ENCODE data around the gene RHBDL1. TPM values are rescaled to one million over a fixed set of nuclear protein-coding genes. Genes with fewer than 3 reads are reported as not detected.
A peak's percentile ranks its signal among the peaks of the same experiment; 100 is the strongest.

RHBDL1 gene
- total RNA-seq, 1 donor: 0.84 TPM

DNA sequence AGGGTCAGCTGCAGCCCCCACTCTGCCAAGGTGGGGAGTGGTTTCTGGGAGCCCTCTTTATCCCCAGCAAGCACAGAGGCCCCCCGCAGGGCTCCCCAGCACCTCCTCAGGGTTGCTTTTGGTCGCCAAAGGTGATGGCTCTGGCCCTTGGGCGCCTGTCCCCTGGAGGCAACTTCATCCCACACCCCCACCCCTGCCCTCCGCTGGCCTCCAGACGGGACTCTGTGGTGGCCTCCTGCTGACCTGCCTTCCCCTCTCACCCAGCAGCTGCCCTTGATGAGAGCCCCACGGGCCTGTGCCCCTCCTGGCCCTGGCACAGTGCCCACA, 15.4 kb upstream of the RHBDL1 start:
- no peak overlapping the region for H3K4me3 ChIP-seq (ENCODE audit: low read length)
- H3K9me3 ChIP-seq (ENCODE audit: low read depth, low read length): no peaks in the 10 kb centered on the region

DNA sequence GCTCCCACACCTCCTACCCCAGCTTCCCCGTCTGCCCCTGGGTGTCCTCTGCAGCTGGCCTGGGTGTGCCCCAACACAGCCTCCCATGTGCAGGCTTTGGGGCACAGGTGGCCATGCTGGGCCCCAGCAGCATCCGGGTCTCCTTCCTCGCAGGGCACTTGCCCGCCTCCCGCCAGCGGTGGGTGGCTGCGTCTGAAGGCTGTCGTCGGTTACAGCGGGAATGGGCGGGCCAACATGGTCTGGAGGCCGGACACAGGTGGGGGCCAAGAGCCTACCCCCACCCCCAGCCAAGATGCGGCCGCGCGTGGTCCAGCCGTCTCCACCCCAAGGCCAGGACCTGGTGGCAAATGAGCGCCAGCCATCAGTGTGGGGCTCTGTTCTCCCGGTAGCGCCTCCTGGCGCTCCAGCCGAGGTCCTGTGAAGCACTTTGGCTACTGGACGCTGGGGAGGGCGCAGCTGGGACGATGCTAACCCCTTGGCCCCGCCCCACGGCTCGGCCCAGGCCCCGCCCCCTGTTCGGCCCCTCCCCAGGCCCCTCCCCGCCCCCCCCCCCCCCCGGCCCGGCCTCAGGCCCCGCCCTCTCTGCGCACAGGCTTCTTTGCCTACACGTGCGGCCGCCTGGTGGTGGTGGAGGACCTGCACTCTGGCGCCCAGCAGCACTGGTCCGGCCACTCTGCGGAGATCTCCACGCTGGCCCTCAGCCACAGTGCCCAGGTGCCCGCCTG, 14.8 kb upstream of the RHBDL1 start:
- no peak overlapping the region for H3K4me3 ChIP-seq (ENCODE audit: low read length)
- peaks cover 12% of the 10 kb centered on the region for H3K4me1 ChIP-seq (ENCODE audit: insufficient read depth, low read length)
- no peaks in the 10 kb centered on the region for H3K9me3 ChIP-seq (ENCODE audit: low read depth, low read length)
- no peaks in the 10 kb centered on the region for H3K27me3 ChIP-seq (ENCODE audit: insufficient read depth, low read length)

More for the DNA sequence above, 15.4 kb upstream of the RHBDL1 start:
- Histone ChIP-seq H3K27me3 (ENCODE audit: insufficient read depth, low read length) (no peaks in the 10 kb centered on the region), H3K4me1 (ENCODE audit: insufficient read depth, low read length) (peaks cover 12% of the 10 kb centered on the region)

DNA sequence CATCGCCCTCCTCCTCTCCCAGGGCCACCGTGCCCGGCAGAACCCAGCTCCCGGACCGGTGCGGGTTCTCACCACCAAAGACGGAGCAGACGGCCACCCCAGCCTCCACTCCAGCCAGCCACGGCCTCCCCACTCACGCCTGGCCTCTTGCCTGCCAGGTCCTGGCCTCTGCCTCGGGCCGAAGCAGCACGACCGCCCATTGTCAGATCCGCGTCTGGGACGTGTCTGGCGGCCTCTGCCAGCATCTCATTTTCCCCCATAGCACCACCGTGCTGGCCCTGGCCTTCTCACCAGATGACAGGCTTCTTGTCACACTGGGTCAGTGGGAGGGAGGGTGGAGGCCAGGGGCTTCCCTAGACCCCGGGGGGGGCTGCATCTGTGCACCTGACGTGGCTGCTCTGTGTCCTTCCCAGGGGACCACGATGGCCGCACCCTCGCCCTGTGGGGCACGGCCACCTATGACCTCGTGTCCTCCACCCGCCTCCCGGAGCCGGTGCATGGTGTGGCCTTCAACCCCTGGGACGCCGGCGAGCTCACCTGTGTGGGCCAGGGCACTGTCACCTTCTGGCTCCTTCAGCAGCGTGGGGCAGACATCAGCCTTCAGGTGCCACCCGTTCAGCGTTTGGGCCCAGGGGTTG, 14.2 kb upstream of the RHBDL1 start:
- Histone ChIP-seq H3K27me3 (ENCODE audit: insufficient read depth, low read length) (no peaks in the 10 kb centered on the region), H3K4me1 (ENCODE audit: insufficient read depth, low read length) (peaks cover 12% of the 10 kb centered on the region), H3K4me3 (ENCODE audit: low read length) (no peak overlapping the region)

DNA sequence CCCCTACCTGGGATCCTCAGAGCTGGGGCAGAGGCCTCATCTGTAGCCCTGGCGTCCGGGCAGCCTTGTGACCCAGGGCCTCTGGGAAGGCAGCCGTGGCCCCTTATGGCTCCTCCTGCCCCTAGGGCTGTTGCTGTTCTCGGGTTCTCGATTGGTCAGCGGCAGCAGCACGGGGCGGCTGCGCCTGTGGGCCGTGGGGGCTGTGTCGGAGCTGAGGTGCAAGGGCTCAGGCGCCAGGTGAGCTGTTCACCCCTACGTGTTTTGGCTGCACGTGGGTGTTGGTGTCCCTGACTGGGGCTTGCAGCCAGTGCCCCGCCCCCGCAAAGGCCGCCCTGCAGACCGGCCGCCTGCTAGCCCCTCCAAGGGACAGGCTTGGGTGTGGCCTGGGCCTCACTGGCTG, 13.4 kb upstream of the RHBDL1 start:
- no peak overlapping the region for H3K4me3 ChIP-seq (ENCODE audit: low read length)
- no peaks in the 10 kb centered on the region for H3K27me3 ChIP-seq (ENCODE audit: insufficient read depth, low read length)
- H3K4me1 ChIP-seq (ENCODE audit: insufficient read depth, low read length): peaks cover 13% of the 10 kb centered on the region
- no peaks in the 10 kb centered on the region for H3K9me3 ChIP-seq (ENCODE audit: low read depth, low read length)

More for the DNA sequence above, 14.2 kb upstream of the RHBDL1 start:
- no peaks in the 10 kb centered on the region for H3K9me3 ChIP-seq (ENCODE audit: low read depth, low read length)

DNA sequence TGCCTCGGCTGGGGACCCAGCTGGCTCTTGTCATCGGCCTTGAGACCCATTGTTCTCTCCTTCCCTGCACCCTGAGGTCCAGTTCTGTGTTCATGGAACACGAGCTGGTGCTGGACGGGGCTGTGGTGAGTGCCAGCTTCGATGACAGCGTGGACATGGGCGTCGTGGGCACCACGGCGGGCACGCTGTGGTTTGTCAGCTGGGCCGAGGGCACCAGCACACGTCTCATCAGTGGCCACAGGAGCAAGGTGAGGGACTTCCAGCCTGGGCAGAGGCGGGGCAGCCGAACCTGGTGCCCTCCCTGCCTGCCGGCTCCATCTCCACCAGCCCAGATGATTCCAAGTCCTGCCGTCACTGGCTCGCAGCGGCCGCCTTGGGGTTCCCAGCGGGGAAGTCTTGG, 12.9 kb upstream of the RHBDL1 start:
- peaks cover 18% of the 10 kb centered on the region for H3K4me1 ChIP-seq (ENCODE audit: insufficient read depth, low read length)
- no peaks in the 10 kb centered on the region for H3K9me3 ChIP-seq (ENCODE audit: low read depth, low read length)
- H3K27me3 ChIP-seq (ENCODE audit: insufficient read depth, low read length): no peaks in the 10 kb centered on the region
- H3K4me3 ChIP-seq (ENCODE audit: low read length): no peak overlapping the region

DNA sequence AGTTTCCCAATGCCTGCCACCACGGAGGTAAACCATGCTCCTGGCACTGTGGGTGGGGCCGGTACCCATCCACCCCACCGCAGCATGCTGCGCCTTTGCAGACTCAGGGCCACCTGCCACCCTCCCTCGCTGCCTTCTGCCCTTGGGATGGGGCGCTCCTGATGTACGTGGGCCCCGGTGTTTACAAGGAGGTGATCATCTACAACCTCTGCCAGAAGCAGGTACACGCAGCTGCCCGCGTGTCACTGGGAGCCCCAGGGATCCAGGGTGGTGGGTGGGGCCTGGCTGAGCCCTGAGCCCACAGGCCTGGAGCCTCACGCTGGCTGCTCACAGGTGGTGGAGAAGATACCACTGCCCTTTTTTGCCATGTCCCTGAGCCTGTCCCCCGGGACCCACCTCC, 8.9 kb upstream of the RHBDL1 start:
- Histone ChIP-seq H3K27me3 (ENCODE audit: insufficient read depth, low read length) (no peaks in the 10 kb centered on the region), H3K9me3 (ENCODE audit: low read depth, low read length) (no peaks in the 10 kb centered on the region), H3K4me1 (ENCODE audit: insufficient read depth, low read length) (peaks cover 16% of the 10 kb centered on the region)

DNA sequence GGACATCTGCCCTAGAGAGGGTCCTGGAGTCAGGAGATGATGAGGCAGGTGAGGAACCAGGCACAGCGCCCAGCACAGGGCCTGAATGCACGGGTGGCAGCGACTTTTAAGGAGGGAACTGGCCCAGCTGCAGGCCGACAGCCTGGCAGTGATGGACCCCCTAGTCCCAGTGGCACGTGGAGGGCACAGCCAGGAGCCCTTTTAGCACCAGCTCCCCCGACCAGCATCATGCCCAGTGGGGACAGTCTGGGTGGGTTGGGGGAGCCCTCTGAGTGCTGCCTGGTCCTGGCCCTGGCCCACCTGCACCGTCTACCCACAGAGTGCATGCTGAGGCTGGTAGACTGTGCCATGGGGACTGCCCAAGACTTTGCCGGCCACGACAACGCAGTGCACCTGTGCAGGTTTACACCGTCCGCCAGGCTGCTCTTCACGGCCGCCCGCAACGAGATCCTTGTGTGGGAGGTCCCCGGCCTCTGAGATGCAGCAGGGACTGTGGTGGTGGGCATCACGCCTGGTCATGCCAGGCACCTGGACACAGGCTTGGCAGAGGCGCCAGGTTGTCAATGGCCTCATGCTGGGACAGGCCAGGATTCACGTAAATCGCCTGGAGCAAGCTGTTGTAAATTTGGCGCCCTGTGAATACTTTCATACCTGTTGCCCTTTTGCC, 8.2 kb upstream of the RHBDL1 start:
- Histone ChIP-seq H3K4me1 (ENCODE audit: insufficient read depth, low read length) (peaks cover 16% of the 10 kb centered on the region), H3K27me3 (ENCODE audit: insufficient read depth, low read length) (no peaks in the 10 kb centered on the region), H3K9me3 (ENCODE audit: low read depth, low read length) (no peaks in the 10 kb centered on the region), H3K4me3 (ENCODE audit: low read length) (no peak overlapping the region)

More for the DNA sequence above, 8.9 kb upstream of the RHBDL1 start:
- no peak overlapping the region for H3K4me3 ChIP-seq (ENCODE audit: low read length)

DNA sequence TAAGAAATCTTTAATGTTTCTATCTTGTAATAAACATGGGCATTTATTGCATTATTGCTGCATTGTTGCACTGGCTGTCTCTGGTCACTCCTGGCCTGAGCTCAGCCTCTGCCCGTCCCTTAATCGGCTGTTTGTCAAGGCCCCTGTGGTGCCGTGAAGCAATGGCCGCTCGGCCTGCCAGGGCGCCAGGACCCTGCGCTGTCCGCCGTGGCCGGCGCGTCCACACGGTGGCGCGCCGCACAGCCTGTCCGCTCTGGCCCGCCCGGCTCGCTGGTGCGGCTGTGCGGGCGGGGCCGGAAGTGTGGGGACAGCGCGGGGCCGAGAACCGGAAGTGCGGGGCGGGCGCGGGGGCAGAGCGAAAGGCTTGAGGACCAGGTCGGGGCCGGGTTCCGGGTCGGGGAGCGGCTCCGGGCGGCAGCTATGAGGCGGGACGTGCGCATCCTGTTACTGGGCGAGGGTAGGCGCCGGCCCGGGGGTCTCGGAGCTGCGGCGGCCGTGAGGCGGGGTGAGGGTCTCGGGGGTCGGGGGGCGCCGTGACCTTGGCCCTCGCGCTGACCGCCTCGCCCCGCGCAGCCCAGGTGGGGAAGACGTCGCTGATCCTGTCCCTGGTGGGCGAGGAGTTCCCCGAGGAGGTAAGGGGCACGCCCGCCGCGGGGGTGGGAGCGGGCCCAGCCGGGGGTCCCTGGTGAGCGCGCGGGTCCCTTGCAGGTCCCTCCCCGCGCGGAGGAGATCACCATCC, 7.5 kb upstream of the RHBDL1 start, which contains the start of gene RHOT2:
Gene RHOT2 (plus strand): TSS at position 353 of the 739 bp plus-strand sequence. CDS start 68 bp downstream, at position 421.
- Histone ChIP-seq H3K4me1 (ENCODE audit: insufficient read depth, low read length) (peaks cover 16% of the 10 kb centered on the region), H3K4me3 (ENCODE audit: low read length) (peak within 1 kb of the TSS; percentile 65), H3K27me3 (ENCODE audit: insufficient read depth, low read length) (no peaks in the 10 kb centered on the region), H3K9me3 (ENCODE audit: low read depth, low read length) (no peaks in the 10 kb centered on the region)

DNA sequence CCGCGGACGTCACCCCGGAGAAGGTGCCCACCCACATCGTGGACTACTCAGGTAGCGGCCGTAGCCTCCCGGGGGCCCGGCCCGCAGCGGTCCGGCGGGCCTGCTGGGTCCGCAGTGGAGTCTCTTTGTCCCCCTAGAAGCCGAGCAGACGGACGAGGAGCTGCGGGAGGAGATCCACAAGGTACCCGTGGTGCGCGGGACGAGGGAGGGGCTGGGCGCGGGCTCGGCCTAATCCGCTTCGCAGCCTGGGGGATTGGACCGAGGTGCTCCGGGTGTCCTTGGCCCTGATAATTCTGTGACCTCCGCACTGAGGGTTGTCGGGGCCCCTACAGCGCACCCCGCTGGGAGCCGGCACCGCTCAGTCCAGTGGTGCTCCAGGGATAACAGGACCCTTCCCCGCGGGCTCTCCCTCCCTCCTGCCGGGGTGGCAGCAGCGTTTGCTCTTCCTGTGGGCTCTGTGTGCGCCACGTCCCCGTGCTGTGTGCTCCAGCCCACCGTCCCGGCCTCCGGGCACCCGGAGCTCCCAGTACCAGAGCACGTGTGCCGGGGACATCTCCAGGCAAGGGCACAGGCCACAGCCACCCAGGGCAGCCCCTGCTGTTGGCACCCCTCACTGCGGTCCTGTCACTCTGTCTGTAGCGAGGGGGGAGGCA, 6.8 kb upstream of the RHBDL1 start:
- peaks cover 16% of the 10 kb centered on the region for H3K4me1 ChIP-seq (ENCODE audit: insufficient read depth, low read length)
- H3K4me3 ChIP-seq (ENCODE audit: low read length): peak overlapping the region; percentile 65
- no peaks in the 10 kb centered on the region for H3K9me3 ChIP-seq (ENCODE audit: low read depth, low read length)

DNA sequence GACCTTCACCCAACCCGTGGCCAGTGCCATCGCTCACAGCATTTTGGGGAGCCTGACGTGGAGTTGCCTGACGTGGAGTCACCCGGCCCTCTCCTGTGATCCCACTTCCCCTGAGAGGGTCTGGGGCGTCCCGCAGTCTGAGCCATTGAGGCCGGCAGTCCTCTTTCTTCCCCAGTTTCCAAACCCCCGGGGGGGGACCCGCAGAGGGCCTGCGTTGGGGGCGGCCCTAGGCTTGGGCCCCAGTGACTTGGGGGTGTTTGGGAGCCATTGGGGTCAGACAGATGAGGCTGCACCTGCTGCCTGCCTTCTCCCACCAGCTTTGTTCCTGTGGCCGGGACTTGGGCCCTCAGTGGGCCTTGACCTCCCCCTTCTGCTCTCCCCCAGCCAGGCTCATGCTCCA, 5.8 kb upstream of the RHBDL1 start:
- Histone ChIP-seq H3K4me3 (ENCODE audit: low read length) (no peak overlapping the region), H3K9me3 (ENCODE audit: low read depth, low read length) (no peaks in the 10 kb centered on the region), H3K4me1 (ENCODE audit: insufficient read depth, low read length) (peaks cover 17% of the 10 kb centered on the region), H3K27me3 (ENCODE audit: insufficient read depth, low read length) (no peaks in the 10 kb centered on the region)

More for the DNA sequence above, 6.8 kb upstream of the RHBDL1 start:
- no peaks in the 10 kb centered on the region for H3K27me3 ChIP-seq (ENCODE audit: insufficient read depth, low read length)

DNA sequence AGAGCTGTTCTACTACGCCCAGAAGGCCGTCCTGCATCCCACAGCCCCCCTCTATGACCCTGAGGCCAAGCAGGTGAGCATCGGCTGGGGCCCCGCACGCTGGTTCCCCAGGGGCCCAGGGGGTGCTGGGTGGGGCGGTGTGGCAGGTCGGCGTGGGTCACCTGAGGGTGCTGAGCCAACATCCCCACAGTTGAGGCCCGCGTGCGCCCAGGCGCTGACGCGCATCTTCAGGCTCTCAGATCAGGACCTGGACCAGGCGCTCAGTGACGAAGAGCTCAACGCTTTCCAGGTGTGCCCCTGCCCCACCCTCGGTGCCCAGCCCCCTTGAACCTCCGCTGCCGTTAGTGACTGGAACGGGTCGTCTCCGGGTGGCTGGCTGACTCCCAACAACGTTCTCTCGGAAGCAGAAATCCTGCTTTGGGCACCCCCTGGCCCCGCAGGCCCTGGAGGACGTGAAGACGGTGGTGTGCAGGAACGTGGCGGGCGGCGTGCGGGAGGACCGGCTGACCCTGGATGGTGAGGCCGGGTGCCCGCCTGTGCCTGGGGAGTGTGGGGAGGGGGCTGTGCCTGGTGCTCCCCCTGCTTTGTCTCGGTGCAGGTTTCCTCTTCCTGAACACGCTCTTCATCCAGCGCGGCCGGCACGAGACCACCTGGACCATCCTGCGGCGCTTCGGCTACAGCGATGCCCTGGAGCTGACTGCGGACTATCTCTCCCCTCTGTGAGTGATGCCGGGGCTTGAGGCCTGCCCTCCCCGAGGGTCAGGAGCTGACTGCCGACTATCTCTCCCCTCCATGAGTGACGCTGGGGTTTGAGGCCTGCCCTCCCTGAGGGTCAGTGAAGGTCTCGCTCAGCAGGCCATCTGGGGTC, 4.8 kb upstream of the RHBDL1 start:
- H3K4me1 ChIP-seq (ENCODE audit: insufficient read depth, low read length): peaks cover 24% of the 10 kb centered on the region
- no peaks in the 10 kb centered on the region for H3K9me3 ChIP-seq (ENCODE audit: low read depth, low read length)
- H3K27me3 ChIP-seq (ENCODE audit: insufficient read depth, low read length): no peaks in the 10 kb centered on the region
- no peak overlapping the region for H3K4me3 ChIP-seq (ENCODE audit: low read length)

DNA sequence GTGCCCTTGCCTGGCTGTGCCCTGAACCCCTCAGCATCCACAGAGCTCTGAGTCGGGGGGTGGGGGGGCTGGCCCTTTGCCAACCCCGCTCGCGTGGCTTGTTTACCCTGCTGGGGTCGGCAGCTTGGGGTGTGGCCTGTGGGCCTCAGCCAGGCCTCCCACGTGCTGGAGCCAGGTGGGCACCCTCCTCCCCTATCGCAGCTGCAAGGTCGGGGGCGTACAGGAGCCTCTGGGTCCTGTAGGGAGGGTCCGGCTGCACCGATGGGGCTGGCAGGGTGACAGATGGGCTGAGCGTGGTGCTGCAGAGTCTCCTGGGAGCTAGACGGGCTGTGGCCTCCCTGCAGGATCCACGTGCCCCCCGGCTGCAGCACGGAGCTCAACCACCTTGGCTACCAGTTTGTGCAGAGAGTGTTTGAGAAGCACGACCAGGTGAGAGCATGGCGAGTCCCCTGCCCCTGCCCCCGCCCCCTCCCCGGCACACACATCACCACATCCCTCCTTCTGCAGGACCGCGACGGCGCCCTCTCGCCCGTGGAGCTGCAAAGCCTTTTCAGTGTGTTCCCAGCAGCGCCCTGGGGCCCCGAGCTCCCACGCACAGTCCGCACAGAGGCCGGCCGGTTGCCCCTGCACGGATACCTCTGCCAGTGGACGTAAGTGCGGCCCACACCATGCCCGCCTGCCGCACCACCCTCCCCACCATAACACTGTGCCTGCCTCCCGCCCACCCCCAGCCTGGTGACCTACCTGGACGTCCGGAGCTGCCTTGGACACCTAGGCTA, 3.9 kb upstream of the RHBDL1 start:
- Histone ChIP-seq H3K9me3 (ENCODE audit: low read depth, low read length) (no peaks in the 10 kb centered on the region), H3K4me1 (ENCODE audit: insufficient read depth, low read length) (peaks cover 24% of the 10 kb centered on the region), H3K4me3 (ENCODE audit: low read length) (no peak overlapping the region), H3K27me3 (ENCODE audit: insufficient read depth, low read length) (no peaks in the 10 kb centered on the region)

DNA sequence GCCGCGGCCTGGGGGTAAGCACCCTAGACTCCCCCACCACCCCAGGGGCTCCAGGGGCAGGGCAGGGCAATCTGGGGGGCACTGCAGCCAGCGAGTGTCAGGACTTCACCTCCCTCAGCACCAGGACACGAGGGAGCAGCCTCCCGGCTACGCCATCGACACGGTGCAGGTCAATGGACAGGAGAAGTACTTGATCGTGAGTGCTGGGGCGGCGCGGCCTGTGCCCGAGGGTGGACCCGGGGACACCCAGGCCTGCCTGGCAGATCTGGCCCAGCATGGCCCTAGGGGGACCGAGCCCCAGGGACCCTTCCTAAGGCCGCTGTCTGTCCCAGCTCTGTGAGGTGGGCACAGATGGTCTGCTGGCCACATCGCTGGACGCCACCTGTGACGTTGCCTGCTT, 3.1 kb upstream of the RHBDL1 start:
- Histone ChIP-seq H3K4me1 (ENCODE audit: insufficient read depth, low read length) (peaks cover 20% of the 10 kb centered on the region), H3K9me3 (ENCODE audit: low read depth, low read length) (no peaks in the 10 kb centered on the region), H3K4me3 (ENCODE audit: low read length) (no peak overlapping the region), H3K27me3 (ENCODE audit: insufficient read depth, low read length) (no peaks in the 10 kb centered on the region)

Measured in mononuclear cell (primary cell).